Skin epidermis (tissue), 12 donors: ENCODE data around the gene TGFBR1.

Experiments used
- H3K27ac ChIP-seq, 21 experiments: fragments of 200-600 bp; sonication (generic) in 11 of 21; one replicate each; pipeline ENCODE4 v1.5.0; 2020; ENCODE audit warnings: mild to moderate bottlenecking in 3 of 21, inconsistent platforms in 2 of 21, moderate library complexity in 2 of 21
- H3K4me3 ChIP-seq, 7 experiments: fragments of 200-600 bp; sonication (generic) in 2 of 7; one replicate each; pipeline ENCODE4 v1.5.0; 2020; ENCODE audit warnings: inconsistent platforms in 2 of 7, mild to moderate bottlenecking in 2 of 7, moderate library complexity in 1 of 7

TGFBR1 gene

DNA sequence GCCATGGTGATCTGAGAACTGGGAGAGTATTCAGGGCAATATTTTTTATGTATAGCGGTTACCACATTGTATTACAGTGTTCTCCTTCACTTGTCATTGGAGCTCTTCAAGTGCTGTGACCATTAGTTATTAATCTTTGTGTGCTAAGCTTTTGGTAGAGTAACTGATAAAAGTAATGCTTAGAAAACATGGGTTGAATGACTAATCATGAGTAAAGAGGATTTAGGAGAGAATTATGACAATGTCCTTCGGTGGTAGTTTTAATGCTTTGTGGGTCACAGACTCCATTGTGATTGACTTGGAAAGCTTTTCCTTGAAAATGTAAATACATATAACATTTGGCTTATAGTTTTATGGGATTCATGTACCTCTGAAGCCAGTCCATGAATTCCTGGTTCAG, 21.4 kb downstream of the TGFBR1 start:
- Histone ChIP-seq H3K4me3 (no peak overlapping the region), H3K27ac (no peak overlapping the region)

DNA sequence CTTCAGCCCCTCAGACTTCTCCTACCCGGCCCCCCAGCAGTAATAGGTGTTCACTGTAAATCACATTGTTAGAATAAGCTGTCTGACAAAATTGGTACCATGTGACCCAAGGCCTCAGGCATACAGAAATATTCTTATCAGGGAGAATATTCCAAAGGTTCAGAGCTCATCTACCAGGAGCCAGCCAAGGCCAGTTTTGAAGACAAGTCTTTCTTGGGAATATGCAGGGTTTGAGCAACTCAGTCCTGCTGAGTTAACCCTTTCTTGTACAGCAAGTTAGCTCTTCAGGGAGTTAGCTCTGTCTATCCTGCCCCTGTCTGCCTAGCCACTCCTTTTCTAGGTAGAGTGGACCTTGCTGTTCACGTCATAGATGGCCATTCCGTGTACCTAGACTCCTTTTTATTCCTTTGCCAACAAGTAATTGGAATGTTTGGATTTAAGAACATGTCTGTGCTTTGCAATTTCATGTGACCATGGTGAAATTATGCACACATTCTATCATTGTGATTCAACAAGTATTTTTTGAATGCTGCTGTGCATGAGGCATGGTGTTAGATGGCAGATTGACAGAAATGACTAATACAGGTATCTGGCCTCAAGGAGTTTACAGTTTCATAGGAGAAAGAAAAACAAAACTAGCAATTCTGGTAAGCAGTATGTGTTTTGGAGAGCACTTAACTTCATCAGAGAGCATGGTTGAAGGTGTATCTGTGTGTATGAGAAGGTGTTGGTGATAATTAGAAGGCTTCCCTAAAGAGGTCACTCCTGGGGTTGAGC, 22.6 kb downstream of the TGFBR1 start:
- Histone ChIP-seq H3K27ac (peak overlapping the region in 1 of 21 experiments; percentile 18), H3K4me3 (no peak overlapping the region)

GRCh38 chr9:99128133-99128406, 23.2 kb downstream of the TGFBR1 start:
- no peak overlapping the region for H3K27ac ChIP-seq
- no peak overlapping the region for H3K4me3 ChIP-seq

- H3K4me3 ChIP-seq: no peak overlapping the region
- no peak overlapping the region for H3K27ac ChIP-seq
Measured at GRCh38 chr9:99129091-99129490, 24.2 kb downstream of the TGFBR1 start.

DNA sequence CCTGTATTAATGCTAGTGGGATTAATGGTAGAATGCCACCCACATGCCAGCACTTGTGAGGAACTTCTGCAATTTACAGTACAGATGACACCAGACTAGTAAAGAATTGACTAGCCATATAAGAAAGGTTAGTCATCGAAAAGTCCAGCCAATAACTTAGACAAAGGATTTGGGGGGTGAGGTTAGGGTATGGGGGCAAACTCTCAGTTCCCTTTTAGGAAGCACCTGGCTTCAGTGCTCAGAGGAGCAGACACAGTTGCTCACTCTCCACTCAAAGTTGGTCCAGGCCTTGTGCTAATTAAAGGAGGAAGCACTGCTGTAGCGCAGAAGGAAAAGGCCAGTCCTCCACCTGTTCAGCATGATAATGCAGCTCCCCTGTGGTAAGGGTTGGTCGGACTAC, 25.2 kb downstream of the TGFBR1 start:
- H3K4me3 ChIP-seq: no peak overlapping the region
- no peak overlapping the region for H3K27ac ChIP-seq

GRCh38 chr9:99133145-99133544, 28.2 kb downstream of the TGFBR1 start:
- no peak overlapping the region for H3K4me3 ChIP-seq
- no peak overlapping the region for H3K27ac ChIP-seq

GRCh38 chr9:99134893-99135341, 30.0 kb downstream of the TGFBR1 start:
- peak overlapping the region in 1 of 21 experiments; percentile 47 for H3K27ac ChIP-seq
- no peak overlapping the region for H3K4me3 ChIP-seq

DNA sequence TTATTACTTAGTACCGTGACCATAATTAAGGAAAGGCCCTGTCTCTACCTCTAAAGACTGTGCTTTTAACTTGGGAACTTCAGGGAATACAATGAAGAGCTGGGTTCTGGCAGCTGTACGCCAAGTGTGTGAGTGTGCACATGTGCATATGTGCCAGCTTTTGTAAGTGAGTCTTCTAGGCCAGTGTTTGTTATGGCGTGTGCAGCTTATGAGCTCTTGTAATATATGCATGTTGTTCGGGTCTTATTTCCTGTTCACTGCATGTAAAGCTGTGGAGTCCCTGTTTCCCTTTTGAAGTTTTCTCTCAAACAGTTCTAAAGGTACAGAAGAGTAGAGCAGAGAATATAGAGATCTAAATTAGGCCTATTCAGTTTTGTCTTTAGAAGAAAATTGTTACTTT, 30.5 kb downstream of the TGFBR1 start:
- Histone ChIP-seq H3K4me3 (no peak overlapping the region), H3K27ac (peak overlapping the region in 2 of 21 experiments; percentile 8 to 47)

DNA sequence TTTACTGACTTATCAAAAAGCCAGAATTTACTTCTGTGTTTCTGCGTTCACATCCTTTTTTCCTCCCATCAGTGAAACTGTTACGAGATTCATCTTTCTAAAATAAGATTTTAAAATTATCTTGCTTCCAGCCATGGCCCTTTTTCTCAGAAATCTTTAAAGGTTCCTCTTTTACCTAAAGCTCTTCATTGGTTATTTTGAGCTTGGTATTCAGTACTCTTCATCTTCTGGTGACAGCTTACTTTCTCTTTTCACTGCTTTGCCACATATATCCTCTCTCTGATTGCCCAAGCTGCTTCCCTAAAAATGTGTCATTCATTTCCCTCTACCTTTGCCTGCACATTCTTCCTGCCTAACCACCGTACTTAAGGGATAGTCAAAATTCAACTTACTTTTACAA, 32.3 kb downstream of the TGFBR1 start:
- no peak overlapping the region for H3K27ac ChIP-seq
- no peak overlapping the region for H3K4me3 ChIP-seq

GRCh38 chr9:99137891-99138290, 33.0 kb downstream of the TGFBR1 start:
- Histone ChIP-seq H3K27ac (no peak overlapping the region), H3K4me3 (no peak overlapping the region)

DNA sequence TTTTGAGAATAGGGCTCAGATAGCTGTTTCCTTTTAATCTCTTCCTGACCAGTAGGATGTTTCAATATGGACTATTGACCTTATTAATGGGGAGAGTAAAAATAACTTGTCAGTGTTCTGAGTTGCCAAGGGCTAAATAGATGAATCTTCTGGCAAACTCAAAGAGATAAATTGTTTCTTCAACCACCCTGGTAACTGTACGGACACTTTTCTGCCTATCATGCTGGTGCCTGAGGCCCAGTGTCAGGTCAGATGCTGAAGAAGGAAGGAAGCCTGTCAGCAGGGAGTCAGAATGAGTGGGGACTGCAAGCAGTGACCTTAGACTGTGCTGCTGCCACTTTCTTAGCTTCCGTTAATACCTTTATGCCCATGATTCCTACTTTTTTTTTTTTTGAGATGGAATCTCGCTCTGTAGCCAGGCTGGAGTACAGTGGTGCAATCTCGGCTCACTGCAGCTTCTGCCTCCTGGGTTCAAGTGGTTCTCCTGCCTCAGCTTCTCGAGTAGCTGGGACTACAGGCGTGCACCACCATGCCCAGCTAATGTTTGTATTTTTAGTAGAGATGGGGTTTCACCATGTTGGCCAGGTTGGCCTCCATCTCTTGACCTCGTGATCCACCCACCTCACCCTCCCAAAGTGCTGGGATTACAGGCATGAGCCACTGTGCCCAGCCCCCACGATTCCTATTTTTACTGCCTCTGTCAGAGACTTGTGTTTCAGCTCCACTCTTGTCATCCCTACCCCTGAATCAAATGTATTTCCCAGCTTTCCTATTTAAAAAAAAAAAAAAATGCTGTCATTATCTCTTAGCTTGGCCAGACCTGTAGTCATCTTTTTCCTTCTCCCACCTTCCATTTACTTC, 33.7 kb downstream of the TGFBR1 start:
- Histone ChIP-seq H3K4me3 (no peak overlapping the region), H3K27ac (peak overlapping the region in 1 of 21 experiments; percentile 3)

DNA sequence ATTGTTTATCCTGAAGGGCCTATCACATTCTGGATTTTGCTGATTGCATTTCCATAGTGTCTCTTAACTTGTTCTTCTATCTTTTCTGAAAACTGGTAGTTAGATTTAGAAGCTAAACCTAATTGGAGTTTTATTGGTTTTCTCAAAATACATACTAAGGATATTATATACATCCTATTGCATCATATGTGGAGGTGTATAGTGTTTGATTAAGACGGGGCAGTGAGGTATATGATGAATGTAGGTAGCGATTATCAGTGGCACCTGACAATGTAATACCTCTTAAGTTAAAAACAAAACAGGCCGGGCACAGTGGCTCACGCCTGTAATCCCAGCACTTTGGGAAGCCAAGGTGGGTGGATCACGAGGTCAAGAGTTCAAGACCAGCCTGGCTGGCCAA, 35.0 kb downstream of the TGFBR1 start:
- H3K4me3 ChIP-seq: no peak overlapping the region
- peak overlapping the region in 1 of 21 experiments; percentile 11 for H3K27ac ChIP-seq

DNA sequence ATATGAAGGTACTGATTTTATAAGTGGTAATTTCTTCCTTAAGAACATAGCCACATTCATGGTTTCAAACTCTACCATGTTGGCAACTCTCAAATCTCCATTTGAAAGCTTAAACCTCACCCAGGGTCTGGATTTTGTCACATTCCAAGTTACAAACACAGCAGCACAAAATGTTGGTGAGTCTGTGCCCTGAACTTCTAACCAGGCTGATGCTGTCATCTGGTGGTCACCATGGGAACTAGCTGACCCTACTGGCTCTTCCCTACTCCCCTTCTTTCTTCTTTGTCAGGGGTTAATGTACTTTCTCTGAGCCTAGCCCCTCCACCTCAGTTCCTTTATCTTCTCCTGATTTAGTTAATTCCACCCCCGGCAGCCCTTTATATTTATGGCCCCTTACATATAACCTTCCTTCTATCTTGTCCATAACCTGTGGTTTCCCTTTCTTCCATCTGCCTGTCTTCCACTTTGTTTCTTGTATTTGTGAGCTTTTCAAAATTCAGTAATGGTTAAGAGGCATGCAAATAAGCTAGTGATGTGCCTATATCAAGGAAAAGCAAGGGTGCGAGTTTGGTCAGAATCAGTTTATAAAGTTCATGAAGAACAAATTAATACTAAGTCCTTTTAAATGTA, 35.9 kb downstream of the TGFBR1 start:
- no peak overlapping the region for H3K4me3 ChIP-seq
- H3K27ac ChIP-seq: no peak overlapping the region

- no peak overlapping the region for H3K4me3 ChIP-seq
- H3K27ac ChIP-seq: no peak overlapping the region
Measured at GRCh38 chr9:99141849-99142248, 36.9 kb downstream of the TGFBR1 start.

GRCh38 chr9:99142275-99142674, 37.4 kb downstream of the TGFBR1 start:
- Histone ChIP-seq H3K27ac (no peak overlapping the region), H3K4me3 (no peak overlapping the region)

DNA sequence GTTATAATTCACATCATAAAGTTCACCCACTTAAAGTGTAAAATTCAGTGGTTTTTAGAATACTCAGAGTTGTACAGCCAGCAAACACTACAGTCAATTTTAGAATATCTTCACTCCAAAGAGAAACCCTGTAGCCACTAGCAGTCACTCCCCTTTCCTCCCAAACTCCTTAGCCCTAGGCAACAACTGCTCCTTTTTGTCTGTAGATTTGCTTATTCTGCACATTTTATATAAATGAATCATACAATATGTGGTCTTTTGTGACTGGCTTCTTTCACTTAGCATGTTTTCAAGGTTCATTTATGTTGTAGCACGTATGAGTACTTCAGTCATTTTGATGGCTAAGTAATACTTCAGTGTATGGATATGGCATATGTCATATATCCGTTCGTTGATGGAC, 38.7 kb downstream of the TGFBR1 start:
- Histone ChIP-seq H3K27ac (no peak overlapping the region), H3K4me3 (no peak overlapping the region)

- H3K4me3 ChIP-seq: no peak overlapping the region
- no peak overlapping the region for H3K27ac ChIP-seq
Measured at GRCh38 chr9:99144966-99145365, 40.1 kb downstream of the TGFBR1 start.

DNA sequence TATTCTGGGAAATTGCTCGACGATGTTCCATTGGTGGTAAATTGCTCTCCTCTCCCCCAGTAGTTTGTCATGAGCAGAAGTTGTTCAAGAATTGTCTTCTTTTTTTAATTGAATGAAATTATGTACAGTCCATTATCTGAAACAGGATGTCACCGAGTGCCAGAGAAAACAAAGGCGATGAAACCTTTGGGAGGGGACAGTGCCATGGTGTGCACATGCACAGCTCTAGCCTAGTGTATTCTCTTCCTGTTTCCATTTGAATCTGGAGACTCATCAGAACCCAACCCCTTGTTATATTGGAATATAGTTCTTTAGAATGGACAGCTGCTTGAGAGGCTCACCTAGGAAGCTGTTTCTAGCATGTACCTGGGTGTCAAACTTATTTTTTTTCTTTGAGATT, 41.7 kb downstream of the TGFBR1 start:
- Histone ChIP-seq H3K4me3 (no peak overlapping the region), H3K27ac (no peak overlapping the region)

DNA sequence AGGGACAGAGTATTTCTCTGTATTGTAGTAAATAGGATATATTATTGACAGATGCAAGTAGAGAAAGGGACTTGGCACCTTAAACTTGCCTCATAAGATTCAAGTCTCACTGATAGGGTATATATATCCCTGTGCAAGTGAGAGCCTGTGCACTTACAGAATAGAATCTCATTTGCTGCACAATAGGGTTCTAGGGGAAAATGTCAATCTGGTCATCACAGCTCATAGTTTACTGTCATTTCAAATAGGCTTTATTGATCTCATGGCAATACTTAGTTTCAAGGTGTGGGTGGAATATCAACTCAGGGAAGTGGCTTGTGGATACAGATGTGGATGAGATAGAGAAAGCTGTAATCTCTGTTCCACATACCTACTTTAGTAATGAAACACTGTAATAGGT, 42.3 kb downstream of the TGFBR1 start:
- H3K27ac ChIP-seq: no peak overlapping the region
- no peak overlapping the region for H3K4me3 ChIP-seq

DNA sequence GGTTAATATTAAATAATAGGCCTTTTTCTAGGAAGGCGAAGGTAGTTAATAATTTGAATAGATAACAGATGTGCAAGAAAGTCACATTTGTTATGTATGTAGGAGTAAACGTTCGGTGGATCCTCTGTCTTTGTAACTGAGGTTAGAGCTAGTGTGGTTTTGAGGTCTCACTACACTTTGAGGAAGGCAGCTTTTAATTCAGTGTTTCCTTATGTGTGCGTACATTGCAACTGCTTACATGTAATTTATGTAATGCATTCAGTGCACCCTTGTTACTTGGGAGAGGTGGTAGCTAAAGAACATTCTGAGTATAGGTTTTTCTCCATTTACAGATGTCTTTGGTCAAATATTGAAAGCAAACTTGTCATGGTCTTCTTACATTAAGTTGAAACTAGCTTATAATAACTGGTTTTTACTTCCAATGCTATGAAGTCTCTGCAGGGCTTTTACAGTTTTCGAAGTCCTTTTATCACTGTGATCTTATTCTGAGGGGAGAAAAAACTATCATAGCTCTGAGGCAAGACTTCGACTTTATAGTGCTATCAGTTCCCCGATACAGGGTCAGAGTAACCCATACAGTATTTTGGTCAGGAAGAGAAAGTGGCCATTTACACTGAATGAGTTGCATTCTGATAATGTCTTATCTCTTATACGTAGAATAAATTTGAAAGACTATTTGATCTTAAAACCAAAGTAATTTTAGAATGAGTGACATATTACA, 45.7 kb downstream of the TGFBR1 start:
- Histone ChIP-seq H3K27ac (no peak overlapping the region), H3K4me3 (no peak overlapping the region)
